Caki2 (cell line): ENCODE results near the gene RAB7A. TPM values are rescaled to one million over a fixed set of nuclear protein-coding genes. Genes with fewer than 3 reads are reported as not detected.

Experiments used
- DNase-seq: peaks from one replicate; pipeline ENCODE4 v3.0.0-alpha.2; 2015; ENCODE audit warnings: low read depth
- in situ Hi-C: cut with HindIII; loops from 2 replicates; pipeline ENCODE4 v1.10.0; 2016; ENCODE audit warnings: low sequenced_read_pairs, low pct_unique_long_range_greater_than_20kb, mixed read lengths
- total RNA-seq: library from RNA; depleted of rRNA; stranded (reverse); fragments of >200 nt; shearing (Covaris generic); gene quantifications from 2 replicates; pipeline ENCODE4 v1.2.3, GENCODE V29; 2014; ENCODE audit warnings: low replicate concordance; rRNA removed

The RAB7A gene
- 77.8 and 96.1 TPM in 2 replicates for total RNA-seq

- peak; percentile 91 for DNase-seq
- in situ Hi-C loops = no loop called here
These were observed at the start of gene RAB7A for GRCh38 chr3:128726023-128727016. Gene RAB7A, plus strand, starts transcription at chr3:128726183. Its CDS starts 69,185 bp downstream, at chr3:128795368.

- DNase-seq = no peak
- in situ Hi-C loops = no loop called here
These were observed 46.6 kb upstream of the RAB7A start for GRCh38 chr3:128679338-128679737.

- in situ Hi-C loops = no loop called here
- DNase-seq = peak; percentile 97
These were observed 45.2 kb upstream of the RAB7A start for GRCh38 chr3:128680603-128681368.

GRCh38 chr3:128681369-128681829 lies 44.6 kb upstream of the RAB7A start:
- DNase-seq = no peak
- in situ Hi-C loops = no loop called here

GRCh38 chr3:128683957-128684356 lies 42.0 kb upstream of the RAB7A start:
- in situ Hi-C loops = no loop called here
- DNase-seq = no peak

- in situ Hi-C loops = no loop called here
- DNase-seq = no peak
These were observed 40.8 kb upstream of the RAB7A start for GRCh38 chr3:128684986-128685726.

GRCh38 chr3:128686465-128686864 lies 39.5 kb upstream of the RAB7A start:
- in situ Hi-C loops = no loop called here

GRCh38 chr3:128689060-128689459 lies 36.9 kb upstream of the RAB7A start:
- in situ Hi-C loops = no loop called here
- no peak for DNase-seq

More at GRCh38 chr3:128686465-128686864, 39.5 kb upstream of the RAB7A start:
- DNase-seq = no peak

GRCh38 chr3:128693696-128694095 lies 32.3 kb upstream of the RAB7A start:
- DNase-seq = no peak
- in situ Hi-C loops = no loop called here

- no peak for DNase-seq
- in situ Hi-C loops = no loop called here
These were observed 28.6 kb upstream of the RAB7A start for GRCh38 chr3:128697341-128697740.

- in situ Hi-C loops = no loop called here
- DNase-seq = no peak
These were observed 27.6 kb upstream of the RAB7A start for GRCh38 chr3:128698211-128699047.

GRCh38 chr3:128701342-128702212 lies 24.4 kb upstream of the RAB7A start:
- no peak for DNase-seq
- in situ Hi-C loops = no loop called here

- in situ Hi-C loops = no loop called here
- DNase-seq = no peak
These were observed 23.6 kb upstream of the RAB7A start for GRCh38 chr3:128702391-128702790.

GRCh38 chr3:128703561-128703960 lies 22.4 kb upstream of the RAB7A start:
- in situ Hi-C loops = no loop called here
- DNase-seq = no peak

GRCh38 chr3:128706086-128706615 lies 19.8 kb upstream of the RAB7A start:
- DNase-seq = no peak
- in situ Hi-C loops = no loop called here

GRCh38 chr3:128707928-128708494 lies 18.0 kb upstream of the RAB7A start:
- DNase-seq = no peak
- in situ Hi-C loops = no loop called here
